GM19025 (cell line): ENCODE data around the gene SPOP.
"Not testable (repeated sequence)": the region's sequence is repeated elsewhere in the genome, so short reads cannot be mapped to it uniquely, and the experiment has no call there.

Experiments
- ATAC-seq: cut with Tn5 transposase; IDR thresholded peaks from one replicate; pipeline ENCODE4 v1.9.1; 2021; ENCODE audit warnings: mild to moderate bottlenecking, low read depth, moderate library complexity; ENCODE audit not compliant: unreplicated experiment

SPOP gene

DNA sequence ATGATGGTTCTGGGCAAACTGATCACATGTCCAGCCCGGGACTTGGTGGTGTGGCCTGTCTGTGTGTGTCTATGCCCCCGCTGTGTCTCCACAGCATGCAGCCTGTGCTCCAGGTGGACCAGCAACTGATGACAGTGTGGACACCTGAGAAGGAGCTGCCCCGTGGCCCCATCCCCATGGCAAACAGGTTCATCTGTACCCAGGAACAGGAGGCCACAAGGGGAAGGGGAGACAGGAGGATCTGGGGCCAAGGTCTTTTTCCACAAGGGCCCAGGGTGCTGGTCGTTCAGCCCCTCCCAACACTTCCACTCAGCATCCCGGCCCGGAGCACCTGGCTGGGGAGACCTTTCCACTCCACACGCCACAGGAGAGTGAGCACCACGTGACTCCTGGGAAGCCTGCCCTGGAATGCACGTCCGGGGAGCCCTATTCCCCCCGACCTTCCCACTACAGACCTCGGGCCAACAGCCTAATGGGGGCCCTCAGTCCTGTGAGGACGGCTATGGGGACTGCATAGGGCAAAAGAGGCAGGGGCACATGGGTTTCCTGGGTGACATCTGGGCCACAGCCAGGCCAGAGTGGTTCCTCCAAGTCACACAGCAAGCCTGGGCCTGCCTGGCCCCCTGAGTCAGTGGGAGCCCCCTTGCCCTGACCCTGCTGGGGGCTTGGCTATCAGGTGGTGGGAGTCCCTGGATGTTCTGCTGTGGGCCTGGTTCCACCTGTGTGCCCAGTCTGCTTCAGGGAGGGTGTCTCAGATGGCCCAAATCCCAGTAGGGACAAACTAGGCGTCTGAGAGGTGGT is 123.0 kb downstream of the SPOP start:
- ATAC-seq: no peak

DNA sequence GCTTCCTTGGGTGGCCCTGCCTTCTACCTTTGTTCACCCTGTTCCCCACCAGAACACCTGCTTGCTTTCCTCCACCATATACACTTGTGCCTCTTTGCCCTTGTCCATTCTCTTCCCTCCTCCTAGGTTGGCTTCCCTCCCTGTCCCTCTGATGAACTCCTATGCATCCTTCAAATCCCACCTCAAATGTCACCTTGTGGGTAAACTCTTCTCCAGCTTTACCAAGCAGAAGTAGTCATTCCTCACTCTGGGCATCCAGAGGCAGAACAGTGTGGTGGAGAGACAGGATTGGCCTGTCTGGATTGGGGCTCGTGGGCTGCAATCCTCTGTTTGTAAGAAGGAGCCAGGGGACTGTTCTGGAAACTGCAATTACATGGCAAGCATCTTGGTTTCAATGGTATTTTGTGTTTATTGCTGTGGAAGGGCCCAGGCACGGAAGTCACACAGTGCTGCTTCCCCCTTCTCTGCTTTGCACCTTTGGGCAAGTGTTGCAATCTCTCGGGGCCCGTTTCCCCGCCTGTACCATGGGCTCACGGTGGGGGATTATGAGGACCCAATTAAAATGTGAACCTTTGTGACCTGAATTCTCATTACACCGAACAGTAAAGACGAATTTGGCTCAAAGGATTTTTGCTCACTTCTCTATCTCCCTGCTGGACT is 124.1 kb downstream of the SPOP start:
- no peak for ATAC-seq

DNA sequence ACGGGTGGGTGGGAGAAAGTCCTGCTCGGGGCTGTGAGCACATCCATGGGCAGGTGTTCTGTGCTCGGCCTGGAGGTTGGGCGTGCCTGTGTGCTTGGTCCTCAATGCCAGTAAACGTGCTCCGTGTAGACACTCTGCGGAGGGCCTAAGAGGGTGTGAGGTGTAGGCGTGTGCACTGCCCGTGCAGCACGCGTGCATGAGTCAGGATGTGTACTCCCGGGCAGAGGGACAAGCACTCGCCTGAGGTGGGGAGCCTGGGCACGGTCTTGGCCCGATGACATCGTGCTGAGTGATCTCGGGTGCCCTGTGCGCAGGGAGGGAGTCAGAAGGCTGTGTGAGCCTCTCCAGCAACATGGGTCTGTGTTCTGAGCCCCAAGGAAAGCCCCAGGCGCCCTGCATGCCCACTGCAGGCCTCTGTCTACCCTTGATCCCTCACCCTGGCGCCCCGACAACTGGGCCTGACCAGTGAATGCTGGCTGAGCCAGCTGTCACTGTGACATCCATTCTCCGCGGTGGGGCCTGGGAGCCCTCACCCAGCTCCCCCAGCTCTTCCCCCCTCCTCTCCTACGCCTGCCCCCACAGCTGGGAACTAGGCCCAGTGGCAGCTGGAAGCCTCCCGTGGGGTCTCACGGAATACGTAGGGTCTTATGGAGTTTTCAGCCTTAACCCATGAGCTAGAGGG is 125.7 kb downstream of the SPOP start:
- no peak for ATAC-seq

DNA sequence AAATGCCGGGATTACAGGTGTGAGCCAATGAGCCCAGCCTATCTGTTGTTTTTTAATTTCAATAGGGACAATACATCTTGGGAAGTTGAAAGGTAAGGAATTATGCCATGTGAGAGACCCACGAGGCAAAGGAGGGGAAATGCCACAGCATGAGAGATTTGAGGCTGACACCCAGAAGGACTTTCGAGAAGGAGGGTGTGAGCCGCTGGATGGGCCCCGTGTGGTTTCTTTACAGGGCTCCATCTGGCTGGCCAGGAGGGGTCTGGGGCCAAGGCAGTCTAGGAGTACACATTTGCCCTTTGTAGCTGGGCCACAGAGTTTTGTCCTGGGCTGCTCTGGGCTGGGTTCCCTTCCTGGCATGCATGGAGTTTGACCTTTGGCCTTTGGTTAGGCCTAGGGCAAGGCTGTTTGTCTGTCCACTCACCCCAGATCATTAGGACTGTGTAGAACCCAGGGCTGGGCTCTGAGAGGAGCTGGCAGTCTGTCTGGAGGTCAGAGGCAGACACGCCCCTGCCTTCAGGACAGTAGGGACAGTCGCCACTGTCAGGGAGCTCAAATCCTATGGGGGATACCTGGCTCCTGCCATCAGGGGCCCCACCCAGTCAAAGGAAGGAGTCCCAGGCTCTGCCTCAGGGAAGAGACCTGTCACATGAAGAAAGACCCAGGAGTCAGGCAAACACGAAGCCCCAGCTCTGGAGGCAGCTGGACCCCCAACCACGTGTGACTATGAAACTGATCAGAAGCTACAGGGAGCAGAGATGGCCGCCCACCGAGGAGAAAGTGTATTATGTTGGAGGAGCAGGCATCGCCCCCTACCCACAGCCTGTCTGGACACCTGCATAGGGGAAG is 126.5 kb downstream of the SPOP start:
- no peak for ATAC-seq

DNA sequence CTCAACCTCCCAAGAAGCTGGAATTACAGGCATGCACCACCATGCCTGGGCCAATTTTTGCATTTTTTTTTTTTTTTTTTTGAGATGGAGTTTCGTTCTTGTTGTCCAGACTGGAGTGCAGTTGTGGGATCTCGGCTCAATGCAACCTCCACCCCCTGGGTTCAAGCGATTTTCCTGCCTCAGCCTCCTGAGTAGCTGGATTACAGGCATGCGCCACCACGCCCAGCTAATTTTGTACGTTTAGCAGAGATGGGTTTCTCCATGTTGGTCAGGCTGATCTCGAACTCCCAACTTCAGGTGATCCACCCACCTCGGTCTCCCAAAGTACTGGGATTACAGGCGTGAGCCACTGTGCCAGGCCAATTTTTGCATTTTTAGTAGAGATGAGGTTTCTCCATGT is 127.1 kb downstream of the SPOP start:
- not testable (repeated sequence) for ATAC-seq

- ATAC-seq: no peak
Observed at GRCh38 chr17:49549691-49550678, 127.9 kb downstream of the SPOP start.

DNA sequence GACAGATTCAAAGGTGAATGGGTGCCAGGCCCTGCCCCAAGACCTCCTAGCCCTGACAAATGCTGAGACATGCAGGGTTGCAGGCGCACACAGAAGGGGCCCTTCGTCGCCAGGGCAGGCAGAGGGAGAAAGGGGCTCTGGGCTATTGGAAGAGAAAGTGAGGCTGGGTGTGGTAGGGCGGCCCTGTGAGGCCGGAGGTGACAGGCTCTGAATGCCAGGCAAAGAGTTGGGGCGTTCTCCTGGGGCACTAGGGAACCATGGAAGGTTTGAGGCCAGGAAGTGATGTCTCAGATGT is 128.6 kb downstream of the SPOP start:
- ATAC-seq: no peak
